Kidney (tissue), 14 donors: ENCODE results near the gene C5orf15. TPM values are rescaled to one million over a fixed set of nuclear protein-coding genes. Genes with fewer than 3 reads are reported as not detected.

Source experiments
- DNase-seq, 5 donors: peaks; one replicate each; pipeline ENCODE4 v3.0.0-alpha.2; 2013 to 2020
- FAIRE-seq: peaks from 2 replicates; lab custom pipeline; 2012; peaks lifted over from hg19 to GRCh38; lab: Jason Lieb, UNC
- H3K27ac ChIP-seq, 2 donors: one replicate each; pipeline ENCODE4 v1.7.0; 2013; ENCODE audit warnings: low read depth in 2 of 2, low read length in 2 of 2, inconsistent platforms in 1 of 2
- H3K27me3 ChIP-seq: one replicate; pipeline ENCODE4 v1.7.1; 2013; ENCODE audit warnings: low read length, inconsistent platforms; ENCODE audit not compliant: control insufficient read depth, insufficient read depth
- H3K36me3 ChIP-seq, 3 donors: one replicate each; pipeline versions ENCODE4 v1.7.0 to v1.7.1; 2013; ENCODE audit warnings: low read length in 3 of 3, control low read depth in 1 of 3, inconsistent platforms in 1 of 3; ENCODE audit not compliant: insufficient read depth in 3 of 3, control insufficient read depth in 2 of 3
- H3K4me1 ChIP-seq, 3 donors: one replicate each; pipeline versions ENCODE4 v1.7.0 to v1.7.1; 2013; ENCODE audit warnings: low read length in 3 of 3, inconsistent platforms in 1 of 3, low read depth in 1 of 3; ENCODE audit not compliant: control insufficient read depth in 2 of 3, insufficient read depth in 2 of 3
- H3K4me3 ChIP-seq, 3 donors: one replicate each; pipeline versions ENCODE4 v1.7.0 to v1.8.1; 2013; ENCODE audit warnings: low read length in 3 of 3, control low read depth in 1 of 3, inconsistent platforms in 1 of 3
- H3K9ac ChIP-seq, 3 donors: one replicate each; pipeline versions ENCODE4 v1.7.0 to v1.7.1; 2013; ENCODE audit warnings: low read length in 3 of 3, control low read depth in 1 of 3, inconsistent platforms in 1 of 3
- H3K9me3 ChIP-seq, 3 donors: one replicate each; pipeline versions ENCODE4 v1.7.0 to v1.7.1; 2013; ENCODE audit warnings: low read length in 3 of 3, control low read depth in 1 of 3, inconsistent platforms in 1 of 3; ENCODE audit not compliant: control insufficient read depth in 2 of 3, insufficient read depth in 1 of 3
- intact Hi-C: fragments of 100-400 bp; cut with DNase I; formaldehyde crosslinking; loops from one replicate; pipeline ENCODE4 v1.11.1; 2022
- polyA plus RNA-seq: library from polyadenylated mRNA; stranded (reverse); fragments of 350-450 nt; fragmentation: Illumina TruSeq; extraction: RNeasy Lipid Tissue Mini Kit (QIAGEN cat#74804); gene quantifications from one replicate; pipeline ENCODE4 v1.2.3, GENCODE V29; 2014; ENCODE audit warnings: low read depth, low replicate concordance; ENCODE audit not compliant: insufficient read depth
- total RNA-seq: library from RNA; stranded (reverse); fragmentation: NEBNext Ultra II Directional; extraction: Animal tissue kit (Norgen Biotek cat#: 25700); gene quantifications from one replicate; pipeline ENCODE4 v1.2.1, GENCODE V29; 2021
- TF ChIP-seq, protein P1 (sequence below): IDR thresholded peaks from 3 replicates; pipeline ENCODE4 v1.5.1; 2012; ENCODE audit warnings: mild to moderate bottlenecking, moderate library complexity, borderline replicate concordance; ENCODE audit not compliant: insufficient read depth; ENCODE audit errors: extremely low read depth
- donor health status: control.
- donor health status: control.
- donor health status: control.
- donor health status: control.
- donor health status: control.
- donor health status: DM: yes; HTN: yes; CAD: no.
- donor health status: Normal renal cell carcinoma (clear cell type).

Gene C5orf15
- total and polyA plus RNA-seq, 2 donors from 2014 or later, result 43.9 to 54.4 TPM

DNA sequence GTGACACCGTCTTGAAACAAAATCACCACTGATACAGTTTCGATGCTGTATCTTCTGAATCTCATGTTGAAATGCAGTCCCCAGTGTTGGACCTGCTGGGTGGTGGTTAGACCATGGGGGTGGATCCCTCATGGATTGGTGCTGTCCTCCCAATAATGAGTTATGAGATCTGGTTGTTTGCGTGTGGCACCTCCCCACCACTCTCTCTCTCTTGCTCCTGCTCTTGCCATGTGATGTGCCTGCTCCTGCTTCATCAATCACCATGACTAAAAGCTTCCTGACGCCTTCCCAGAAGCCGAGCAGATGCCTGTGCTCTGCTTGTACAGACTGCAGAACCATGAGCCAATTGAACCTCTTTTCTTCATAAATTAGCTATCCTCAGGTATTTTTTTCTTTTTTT is 15.2 kb upstream of the C5orf15 start:
- TF ChIP-seq, protein P1, sequence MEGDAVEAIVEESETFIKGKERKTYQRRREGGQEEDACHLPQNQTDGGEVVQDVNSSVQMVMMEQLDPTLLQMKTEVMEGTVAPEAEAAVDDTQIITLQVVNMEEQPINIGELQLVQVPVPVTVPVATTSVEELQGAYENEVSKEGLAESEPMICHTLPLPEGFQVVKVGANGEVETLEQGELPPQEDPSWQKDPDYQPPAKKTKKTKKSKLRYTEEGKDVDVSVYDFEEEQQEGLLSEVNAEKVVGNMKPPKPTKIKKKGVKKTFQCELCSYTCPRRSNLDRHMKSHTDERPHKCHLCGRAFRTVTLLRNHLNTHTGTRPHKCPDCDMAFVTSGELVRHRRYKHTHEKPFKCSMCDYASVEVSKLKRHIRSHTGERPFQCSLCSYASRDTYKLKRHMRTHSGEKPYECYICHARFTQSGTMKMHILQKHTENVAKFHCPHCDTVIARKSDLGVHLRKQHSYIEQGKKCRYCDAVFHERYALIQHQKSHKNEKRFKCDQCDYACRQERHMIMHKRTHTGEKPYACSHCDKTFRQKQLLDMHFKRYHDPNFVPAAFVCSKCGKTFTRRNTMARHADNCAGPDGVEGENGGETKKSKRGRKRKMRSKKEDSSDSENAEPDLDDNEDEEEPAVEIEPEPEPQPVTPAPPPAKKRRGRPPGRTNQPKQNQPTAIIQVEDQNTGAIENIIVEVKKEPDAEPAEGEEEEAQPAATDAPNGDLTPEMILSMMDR, result no peak
- peaks cover 5 to 45% (median 12%) of the 10 kb centered on the region in 3 donors for H3K36me3 ChIP-seq
- no peaks in the 10 kb centered on the region for H3K9me3 ChIP-seq
- no peaks in the 10 kb centered on the region for H3K27me3 ChIP-seq
- FAIRE-seq (no peak), DNase-seq (no peak)
- no peak overlapping the region for H3K27ac ChIP-seq
- intact Hi-C loops, result no loop called here
- H3K4me1 ChIP-seq, result no peaks in the 10 kb centered on the region
- no peak overlapping the region for H3K4me3 ChIP-seq
- H3K9ac ChIP-seq, result no peak overlapping the region

DNA sequence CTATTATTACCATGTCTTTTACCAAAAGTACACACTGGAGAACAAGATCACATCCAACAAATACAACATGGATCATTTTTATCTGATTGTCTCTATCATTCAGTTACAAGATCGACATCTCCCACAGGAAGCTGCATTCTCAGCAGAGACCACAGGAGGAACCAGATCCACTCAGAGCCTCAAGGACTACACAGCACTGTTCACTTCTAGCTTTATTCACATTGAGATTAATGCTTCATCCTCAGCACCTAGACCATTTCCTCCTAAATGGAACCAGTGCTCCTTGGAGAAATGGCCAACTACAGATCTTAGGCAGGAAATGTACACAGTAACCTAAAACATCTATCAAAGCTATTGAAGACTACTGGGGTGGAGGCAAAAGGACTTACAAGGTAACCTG is 13.3 kb upstream of the C5orf15 start:
- Histone ChIP-seq H3K9ac (no peak overlapping the region), H3K4me3 (no peak overlapping the region), H3K36me3 (peaks cover 3 to 32% (median 12%) of the 10 kb centered on the region in 3 donors), H3K27ac (no peak overlapping the region), H3K4me1 (peaks cover 0 to 8% (median 0%) of the 10 kb centered on the region in 3 donors), H3K27me3 (no peaks in the 10 kb centered on the region), H3K9me3 (no peaks in the 10 kb centered on the region)
- FAIRE-seq (no peak), DNase-seq (no peak)
- TF ChIP-seq, protein P1, result no peak
- intact Hi-C loops, result no loop called here

DNA sequence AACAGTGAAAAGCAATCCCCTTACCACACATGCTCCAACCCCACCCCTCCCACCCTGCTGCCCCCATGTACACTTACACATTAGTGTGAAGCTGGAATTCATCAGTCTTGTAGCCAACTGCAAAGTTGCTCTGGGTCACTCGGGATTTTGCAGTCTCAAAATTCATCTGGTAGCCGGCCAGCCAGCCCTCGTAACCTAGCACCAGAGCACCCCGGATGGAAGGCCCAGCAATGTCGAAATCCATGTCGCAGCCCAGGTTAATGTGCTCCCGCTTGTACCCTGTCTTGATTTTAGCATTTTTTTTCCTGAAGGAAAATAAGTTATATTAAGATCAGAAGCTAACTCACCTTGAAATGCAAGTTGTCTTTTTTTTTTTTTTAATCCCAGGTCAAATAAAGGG is 12.2 kb upstream of the C5orf15 start:
- intact Hi-C loops, result no loop called here
- Histone ChIP-seq H3K4me1 (peaks cover 0 to 8% (median 0%) of the 10 kb centered on the region in 3 donors), H3K9ac (no peak overlapping the region), H3K4me3 (no peak overlapping the region), H3K36me3 (peaks cover 3 to 25% (median 11%) of the 10 kb centered on the region in 3 donors), H3K27ac (no peak overlapping the region), H3K27me3 (no peaks in the 10 kb centered on the region), H3K9me3 (no peaks in the 10 kb centered on the region)
- FAIRE-seq (no peak), DNase-seq (no peak)
- TF ChIP-seq, protein P1, result no peak

DNA sequence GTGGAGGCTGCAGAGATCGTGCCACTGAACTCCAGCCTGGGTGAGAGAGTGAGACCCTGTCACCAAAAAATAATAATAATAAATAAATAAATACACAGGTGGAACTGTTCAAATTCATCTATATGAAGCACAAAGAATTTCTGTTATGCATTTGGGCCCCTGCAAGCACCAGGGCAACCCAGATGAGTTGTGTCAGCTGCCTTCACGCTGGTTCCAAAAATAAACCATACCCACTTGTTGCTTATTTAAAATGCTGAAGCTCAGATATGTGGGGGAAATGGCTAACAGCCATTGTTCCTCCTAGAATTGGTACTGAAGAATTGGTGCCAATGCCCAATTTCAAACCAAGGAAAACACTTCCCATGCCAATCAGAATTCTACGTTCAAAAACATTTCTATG is 10.5 kb upstream of the C5orf15 start:
- no peak overlapping the region for H3K4me3 ChIP-seq
- H3K27ac ChIP-seq, result no peak overlapping the region
- peaks cover 3 to 36% (median 20%) of the 10 kb centered on the region in 3 donors for H3K36me3 ChIP-seq
- H3K4me1 ChIP-seq, result peaks cover 0 to 8% (median 0%) of the 10 kb centered on the region in 3 donors
- TF ChIP-seq, protein P1, result no peak
- intact Hi-C loops, result no loop called here
- no peaks in the 10 kb centered on the region for H3K9me3 ChIP-seq
- DNase-seq, result no peak
- FAIRE-seq, result no peak
- H3K9ac ChIP-seq, result no peak overlapping the region
- H3K27me3 ChIP-seq, result no peaks in the 10 kb centered on the region
